ENCODE data around the gene NUDCD2.
A peak's percentile ranks its signal among the peaks of the same experiment; 100 is the strongest.
"Not testable (repeated sequence)": the region's sequence is repeated elsewhere in the genome, so short reads cannot be mapped to it uniquely, and the experiment has no call there.

NUDCD2 gene

GRCh38 chr5:163467682-163468081, 7.8 kb upstream of the NUDCD2 start:
- no peak for DNase-seq

DNA sequence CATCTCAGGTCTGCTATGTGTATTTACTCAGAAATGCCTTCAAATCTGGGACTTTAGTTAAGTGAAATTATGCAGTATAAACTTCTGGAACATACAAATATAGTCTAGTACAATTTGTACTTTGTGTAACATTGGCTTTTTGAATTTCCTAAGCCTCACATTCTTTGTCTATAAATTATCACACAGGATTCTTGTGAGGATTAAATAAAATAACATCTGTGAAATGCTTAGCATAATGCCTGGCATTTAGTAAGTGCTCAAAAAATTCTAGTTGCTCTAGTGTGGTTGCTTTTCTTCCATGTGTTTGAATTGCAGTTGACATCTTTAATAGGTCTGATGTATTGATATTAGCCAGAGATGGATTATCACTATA, 3.1 kb upstream of the NUDCD2 start:
- DNase-seq: no peak

DNA sequence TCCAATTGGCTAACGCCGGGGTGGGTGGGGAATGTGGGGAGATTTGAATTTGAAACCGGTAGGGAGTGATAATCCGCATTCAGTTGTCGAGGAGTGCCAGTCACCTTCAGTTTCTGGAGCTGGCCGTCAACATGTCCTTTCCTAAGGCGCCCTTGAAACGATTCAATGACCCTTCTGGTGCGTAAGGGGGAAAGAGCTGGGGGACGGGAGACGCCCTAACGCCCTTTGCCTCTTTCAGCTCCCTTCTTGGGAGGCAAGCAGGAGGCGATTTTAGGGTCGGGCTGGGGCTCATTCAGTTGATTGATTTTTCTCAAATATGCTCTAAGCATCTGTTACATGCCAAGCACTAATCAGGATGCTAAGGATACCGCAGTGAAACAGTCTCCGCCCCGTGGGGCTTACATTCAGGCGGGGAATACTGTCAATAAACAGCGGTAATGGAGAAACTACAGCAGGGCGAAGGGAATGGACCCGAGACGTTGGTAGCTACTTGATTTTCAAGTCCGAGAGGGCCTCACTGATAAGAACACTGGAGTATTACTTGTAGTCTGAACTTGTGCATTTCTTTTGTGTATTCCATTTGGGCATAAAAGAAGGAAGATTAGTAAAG, 765 bp upstream of the NUDCD2 start, which contains the start of gene HMMR:
Gene HMMR, plus strand, starts transcription at position 71 of the 610 bp plus-strand sequence. Its CDS starts 61 bp downstream, at position 132.
- DNase-seq: no peak

GRCh38 chr5:163459462-163459818, 462 bp downstream of the NUDCD2 start:
- no peak for DNase-seq

DNA sequence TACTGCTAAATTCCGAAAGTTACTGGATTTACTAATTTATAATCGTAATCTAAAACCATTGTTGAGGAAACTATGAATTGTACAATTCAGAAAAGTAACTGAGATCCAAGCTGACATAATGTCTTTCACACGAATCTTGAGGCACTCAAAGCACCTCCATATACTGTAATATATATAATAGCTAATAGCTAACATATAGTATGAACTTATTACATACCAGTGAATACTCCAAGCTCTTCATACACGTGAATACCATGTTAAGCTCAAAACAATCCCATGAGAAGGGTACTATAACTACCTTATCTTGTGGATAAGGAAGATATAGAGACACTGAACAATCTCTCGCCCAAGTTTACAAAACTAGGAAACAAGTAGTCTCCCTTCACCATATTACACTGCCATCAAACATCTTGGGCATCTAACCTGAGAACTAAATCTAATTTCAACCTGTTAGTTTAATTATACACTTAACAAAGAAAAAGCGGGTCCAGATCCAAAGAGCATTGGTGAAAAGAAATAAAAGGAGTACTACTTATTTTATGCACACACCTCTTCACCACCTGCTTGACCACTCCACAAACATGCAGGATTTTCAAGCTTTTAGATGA, 1.0 kb downstream of the NUDCD2 start:
- no peak for DNase-seq

DNA sequence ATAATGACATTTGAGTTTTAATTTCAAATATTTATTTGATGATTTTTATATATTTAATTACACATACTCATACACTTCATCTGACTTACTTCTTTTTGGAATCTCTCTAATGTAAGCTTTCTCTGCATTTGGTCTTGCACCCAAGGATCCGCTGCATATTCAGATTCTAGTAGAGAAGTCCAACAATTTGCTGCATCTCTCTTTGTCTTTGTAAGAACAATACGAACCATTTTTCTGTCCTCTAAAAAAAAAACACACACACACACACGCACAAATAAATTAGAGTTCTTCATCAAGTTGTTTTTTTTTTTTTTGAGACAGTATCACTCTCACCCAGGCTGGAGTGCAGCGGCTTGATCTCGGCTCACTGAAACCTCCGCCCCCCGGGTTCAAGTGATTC, 3.1 kb downstream of the NUDCD2 start:
- no peak for DNase-seq

DNA sequence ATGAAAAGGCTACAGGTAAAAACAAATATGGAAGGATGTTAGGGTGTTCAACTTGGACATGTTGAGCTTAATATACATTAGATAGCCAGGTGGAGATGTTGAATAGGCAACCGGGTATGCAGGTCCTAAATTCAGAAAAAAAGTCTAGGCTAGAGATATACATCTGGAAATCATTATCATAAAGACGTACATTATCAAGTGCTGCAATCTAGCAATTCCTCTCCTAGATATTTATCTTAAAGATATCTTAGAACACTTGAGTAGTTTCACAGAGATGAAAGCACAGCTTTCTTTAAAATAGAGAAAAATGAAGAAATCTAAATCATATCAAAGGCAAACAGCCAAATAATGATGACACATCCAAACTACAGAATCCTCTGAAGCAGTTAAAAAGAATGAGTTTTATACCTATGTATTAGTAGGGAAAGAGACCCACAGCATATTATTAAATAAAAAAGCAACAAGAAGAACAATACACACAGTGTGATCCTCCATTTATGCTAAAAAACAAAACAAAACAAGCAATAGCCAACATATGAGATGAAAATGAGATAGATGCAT, 3.8 kb downstream of the NUDCD2 start:
- no peak for DNase-seq

DNA sequence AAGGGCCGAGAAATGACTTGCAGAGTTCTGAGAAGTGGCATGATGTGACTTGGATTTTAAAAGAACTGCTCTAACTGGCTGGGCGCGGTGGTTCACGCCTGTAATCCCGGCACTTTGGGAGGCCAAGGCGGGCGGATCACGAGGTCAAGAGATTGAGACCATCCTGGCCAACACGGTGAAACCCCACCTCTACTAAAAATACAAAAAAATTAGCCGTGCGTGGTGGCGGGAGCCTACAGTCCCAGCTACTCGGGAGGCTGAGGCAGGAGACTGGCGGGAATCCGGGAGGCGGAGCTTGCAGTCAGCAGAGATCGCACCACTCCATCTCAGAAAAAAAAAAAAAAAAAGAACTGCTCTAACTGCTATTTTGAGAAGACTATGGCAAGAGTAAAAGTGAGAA, 4.5 kb downstream of the NUDCD2 start:
- DNase-seq: not testable (repeated sequence)

DNA sequence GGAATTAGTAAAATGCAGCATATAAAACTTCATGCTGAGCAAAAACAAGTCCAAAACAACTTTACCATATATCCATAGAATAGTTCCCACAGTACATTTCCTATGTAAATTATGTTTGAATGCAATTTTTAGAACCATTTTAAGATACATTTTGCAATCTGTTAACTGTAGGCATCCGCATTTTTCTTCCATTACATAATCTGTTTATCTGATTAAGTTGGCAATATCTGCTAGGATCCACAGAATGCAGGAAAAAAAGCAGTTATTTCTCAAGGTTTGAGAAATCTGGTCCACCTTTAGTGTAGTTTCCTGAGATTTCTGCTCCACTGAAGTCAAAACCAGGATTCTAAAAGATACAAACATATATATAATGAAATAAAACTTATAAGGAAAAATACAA, 6.2 kb downstream of the NUDCD2 start:
- DNase-seq: no peak

DNA sequence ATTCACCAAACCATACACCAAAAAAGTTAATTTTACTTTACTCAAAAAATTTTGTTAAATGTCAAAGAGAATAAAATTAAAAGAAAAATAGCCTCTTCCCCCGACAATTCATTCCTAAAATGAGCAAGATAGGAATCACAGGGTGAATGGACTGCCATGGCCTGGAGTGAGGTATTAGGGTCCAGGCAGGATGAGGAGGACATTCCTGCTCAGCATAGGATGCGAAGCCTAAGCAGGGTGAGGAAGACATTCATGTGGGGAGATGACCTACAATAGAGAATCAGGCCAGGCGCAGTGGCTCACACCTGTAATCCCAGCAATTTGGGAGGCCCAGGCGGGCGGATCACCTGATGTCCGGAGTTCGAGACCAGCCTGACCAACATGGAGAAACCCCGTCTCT, 8.4 kb downstream of the NUDCD2 start:
- no peak for DNase-seq

GRCh38 chr5:163448491-163448890, 11.4 kb downstream of the NUDCD2 start:
- DNase-seq: no peak

DNA sequence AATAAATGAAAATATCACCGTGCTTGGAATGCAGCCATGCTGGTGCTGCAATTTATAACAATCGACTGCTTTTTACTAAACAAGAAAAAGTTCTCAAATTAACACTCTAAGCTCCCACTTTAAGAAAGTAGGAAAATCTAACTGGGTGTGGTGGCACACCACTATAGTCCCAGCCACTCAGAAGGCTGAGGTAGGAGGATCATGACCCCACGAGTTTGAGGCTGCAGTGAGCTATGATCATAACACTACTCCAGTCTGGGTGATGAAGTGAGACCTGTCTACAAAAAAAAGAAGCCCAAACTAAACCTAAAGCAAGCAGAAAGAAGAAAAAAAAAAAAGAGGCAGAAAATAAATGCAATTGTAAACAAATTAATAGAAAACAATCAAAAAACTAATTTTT, 12.0 kb downstream of the NUDCD2 start:
- DNase-seq: no peak

DNA sequence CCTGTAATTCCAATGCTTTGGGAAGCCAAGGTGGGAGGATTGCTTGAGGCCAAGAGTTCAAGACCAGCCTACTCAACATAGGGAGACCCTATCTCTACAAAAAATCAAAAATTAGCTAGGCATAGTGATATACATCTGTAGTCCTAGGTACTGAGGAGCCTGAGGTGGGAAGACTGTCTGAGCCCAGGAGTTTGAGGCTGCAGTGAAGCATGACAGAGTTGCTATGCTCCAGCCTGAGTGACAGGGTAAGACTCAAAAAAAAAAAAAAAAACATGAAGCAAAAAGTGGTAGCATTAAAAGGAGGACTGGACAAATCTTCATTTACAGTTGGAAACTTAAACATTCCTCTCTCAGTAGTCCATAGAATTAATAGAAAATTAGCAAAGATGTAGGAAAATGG, 12.7 kb downstream of the NUDCD2 start:
- DNase-seq: no peak

DNA sequence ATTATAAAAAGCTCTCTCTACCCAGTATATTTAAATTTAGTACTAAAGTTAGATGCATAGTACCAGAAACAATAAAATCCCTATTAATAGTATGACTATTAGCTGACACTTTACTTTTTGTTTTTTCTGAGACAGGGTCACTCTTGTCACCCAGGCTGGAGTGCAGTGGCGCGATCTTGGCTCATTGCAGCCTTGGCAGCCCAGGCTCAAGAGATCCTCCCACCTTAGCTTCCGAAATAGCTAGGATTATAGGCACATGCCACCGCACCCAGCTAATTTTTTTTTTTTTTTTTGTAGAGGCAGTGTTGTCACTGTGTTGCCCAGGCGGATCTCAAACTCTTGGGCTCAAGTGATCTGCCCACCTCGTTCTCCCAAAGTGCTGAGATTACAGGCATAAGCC, 14.6 kb downstream of the NUDCD2 start:
- DNase-seq: no peak

DNA sequence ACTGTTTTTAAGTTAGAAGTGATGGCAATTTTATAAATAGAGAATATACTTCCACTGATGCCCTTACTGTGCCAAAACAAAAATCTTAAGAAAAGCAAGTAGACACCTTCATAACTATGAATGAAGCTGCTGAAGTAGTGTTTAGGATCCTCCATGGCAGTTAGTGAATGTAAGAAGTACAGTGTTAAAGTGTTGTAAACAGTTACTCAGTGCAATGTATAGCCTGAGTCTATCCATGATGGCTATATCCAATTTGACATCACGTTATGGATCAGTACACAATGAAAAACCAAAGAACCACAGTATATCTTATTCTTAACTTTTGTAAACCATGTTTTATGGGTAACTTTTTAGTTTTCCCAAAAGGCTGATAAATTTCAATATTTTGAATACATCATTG, 15.4 kb downstream of the NUDCD2 start:
- no peak for DNase-seq

- DNase-seq: no peak
These were observed 18.9 kb downstream of the NUDCD2 start for GRCh38 chr5:163440954-163441353.

DNA sequence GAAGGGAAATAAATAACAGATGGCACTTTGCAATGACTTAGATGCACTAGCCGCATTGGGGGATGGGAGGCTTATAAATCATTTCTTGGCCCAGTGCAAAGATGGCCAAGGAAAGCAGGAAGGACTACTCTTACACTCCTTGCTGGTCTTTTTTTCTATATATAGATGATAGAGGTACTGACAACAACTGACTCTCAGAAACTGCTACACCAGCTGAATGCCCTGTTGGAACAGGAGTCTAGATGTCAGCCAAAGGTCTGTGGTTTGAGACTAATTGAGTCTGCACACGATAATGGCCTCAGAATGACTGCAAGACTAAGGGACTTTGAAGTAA, 20.8 kb downstream of the NUDCD2 start:
- DNase-seq: peak in 1 of 5 donors; percentile 40

DNA sequence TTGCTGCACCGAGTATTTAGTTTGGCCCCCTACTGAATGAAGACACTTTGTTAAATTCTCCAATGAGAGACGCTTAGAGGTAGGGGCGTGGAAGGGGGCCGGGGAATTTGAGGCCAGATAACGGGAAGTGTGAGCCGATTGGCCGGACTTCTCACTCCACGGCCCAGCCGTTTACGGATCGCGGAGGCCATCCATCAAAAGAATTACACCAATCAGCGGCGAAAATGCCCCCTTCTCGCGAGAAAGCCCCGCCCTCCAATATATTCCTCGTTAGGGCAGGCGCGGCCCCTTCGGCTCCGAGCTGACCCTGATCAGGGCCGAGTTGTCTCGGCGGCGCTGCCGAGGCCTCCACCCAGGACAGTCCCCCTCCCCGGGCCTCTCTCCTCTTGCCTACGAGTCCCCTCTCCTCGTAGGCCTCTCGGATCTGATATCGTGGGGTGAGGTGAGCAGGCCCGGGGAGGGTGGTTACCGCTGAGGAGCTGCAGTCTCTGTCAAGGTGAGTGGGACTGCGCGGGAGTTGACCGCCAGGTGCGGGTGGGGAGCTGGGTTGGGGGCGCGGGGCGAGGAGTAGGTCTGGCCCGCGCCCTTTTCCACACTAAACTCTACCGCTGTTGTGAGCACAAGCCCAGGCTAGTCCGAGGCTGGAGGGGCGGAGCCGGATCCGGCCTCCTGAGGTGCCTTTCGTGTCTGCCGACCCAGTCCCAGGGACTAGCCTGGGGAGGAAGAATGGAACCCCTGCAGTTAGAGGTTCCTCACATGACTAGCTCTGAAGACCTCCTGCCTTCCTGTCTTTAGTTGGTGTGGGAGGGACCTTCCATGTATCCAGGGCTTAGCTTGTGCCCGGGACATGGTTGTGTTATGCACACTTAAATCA, 22.4 kb downstream of the NUDCD2 start, which contains the start of gene CCNG1:
Gene CCNG1, plus strand, starts transcription at position 287 of the 874 bp plus-strand sequence. CDS start 1,662 bp downstream, outside the sequence.
- peak; percentile 77 to 95 (median 83) for DNase-seq

DNA sequence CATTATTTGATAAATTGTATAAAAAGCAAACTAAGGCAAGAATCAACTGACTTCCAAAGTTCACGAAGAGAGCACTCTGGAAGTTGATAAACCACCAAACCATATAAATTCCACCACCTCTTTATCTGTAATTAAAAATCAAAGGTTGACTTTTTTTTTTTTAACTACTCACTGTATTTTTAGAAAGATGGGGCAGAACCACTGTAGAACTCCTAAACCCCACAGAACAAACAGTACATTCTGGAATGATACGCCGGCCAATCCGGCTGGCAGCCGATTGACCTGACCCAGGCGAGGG, 22.9 kb downstream of the NUDCD2 start:
- DNase-seq: no peak

DNA sequence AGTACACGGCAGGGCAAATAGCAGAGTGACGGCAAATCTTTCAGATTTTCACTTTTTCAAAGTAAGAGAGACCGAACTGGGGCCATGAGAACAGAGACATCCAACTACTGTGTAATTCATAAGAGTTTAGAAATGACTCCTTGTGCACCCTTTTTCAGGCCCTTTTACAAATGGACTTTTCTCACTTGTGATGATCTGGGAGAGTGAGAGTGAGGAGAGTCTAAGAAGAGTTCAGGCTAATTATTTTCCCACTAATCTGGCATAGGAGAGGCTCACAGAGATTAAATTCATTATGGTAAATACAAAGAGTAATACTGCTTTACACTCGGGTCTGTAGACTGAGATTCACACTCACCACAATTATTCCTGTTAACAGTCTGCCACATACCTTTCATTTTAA, 23.4 kb downstream of the NUDCD2 start:
- DNase-seq: peak in 1 of 5 donors; percentile 5

DNA sequence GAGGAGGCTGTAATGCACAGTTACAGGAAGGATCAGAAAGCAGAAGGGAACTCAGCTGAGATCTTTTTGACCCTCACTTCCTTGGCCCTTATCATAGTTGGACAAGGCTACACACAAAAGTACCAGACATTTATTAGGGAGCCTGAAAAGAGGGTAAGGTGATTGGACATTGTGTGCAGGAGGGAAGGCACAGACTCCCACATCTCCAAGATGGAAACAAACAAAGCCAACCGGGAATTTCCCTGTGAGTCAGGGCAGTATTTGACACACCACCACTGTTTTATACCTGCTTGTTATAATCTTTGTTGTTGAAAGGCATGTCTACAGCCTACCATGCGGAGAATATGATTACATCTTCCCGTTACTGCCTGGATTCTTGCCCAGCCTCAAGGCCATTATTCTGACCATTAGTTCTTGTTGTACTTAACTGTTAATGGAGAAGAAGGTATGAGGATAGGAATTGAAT, 25.5 kb downstream of the NUDCD2 start:
- peak in 1 of 5 donors; percentile 4 for DNase-seq

DNA sequence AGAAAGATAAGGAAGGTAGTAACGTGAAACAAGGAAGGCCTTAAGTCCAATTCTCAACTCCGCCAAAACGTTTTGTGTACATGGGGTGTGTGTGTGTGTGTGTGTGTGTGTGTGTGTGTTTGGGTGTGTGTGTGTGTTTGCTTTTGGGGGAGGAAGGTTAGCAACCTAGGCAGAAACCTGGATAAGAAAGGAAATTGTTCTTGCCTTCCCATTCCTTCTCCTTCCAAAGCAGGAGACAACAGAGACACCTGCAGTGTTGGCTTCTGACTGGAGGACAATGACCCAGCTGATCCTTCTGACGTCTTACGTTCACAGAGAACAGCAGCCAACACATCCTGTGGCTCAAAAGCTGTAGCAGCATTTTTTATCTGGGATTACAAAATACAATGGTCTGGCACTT, 26.6 kb downstream of the NUDCD2 start:
- DNase-seq: no peak

DNA sequence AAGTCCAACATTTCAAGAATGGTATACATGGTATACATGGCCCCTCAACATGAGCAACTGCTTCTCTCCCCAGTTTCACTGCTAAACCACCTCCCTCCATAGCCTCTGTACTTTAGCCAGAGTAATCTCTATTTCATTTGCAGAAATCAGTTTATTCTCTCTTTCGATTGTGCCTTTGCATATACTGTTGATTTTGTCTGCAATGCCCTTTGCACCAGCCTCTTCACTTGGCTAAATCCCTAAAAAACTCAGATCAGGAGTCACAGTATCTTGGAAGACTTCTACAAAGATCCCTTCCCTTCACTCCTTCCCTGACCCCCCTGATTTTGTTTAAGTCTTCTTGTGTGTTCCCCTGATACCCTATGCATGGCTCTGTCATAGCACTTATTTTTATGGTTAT, 27.4 kb downstream of the NUDCD2 start:
- DNase-seq: no peak

DNA sequence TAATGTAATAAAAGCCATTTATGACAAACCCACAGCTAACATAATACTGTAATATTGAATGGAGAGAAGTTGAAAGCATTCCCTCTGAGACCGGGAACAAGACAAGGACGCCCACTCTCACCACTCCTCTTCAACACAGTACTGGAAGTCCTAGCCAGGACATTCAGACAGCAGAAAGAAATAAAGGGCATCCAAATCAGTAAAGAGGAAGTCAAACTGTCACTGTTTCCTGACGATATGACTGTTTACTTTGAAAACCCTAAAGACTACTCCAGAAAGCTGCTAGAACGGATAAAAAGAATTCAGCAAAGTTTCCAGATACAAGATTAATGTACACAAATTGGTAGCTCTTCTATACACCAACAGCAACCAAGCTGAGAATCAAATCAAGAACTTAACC, 33.8 kb downstream of the NUDCD2 start:
- DNase-seq: peak in 1 of 5 donors; percentile 22
